PFSK-1 (cell line): ENCODE results near the gene IRX4.

Experiments used
- POLR2AphosphoS5 ChIP-seq: IDR thresholded peaks from 2 replicates; pipeline ENCODE4 v1.6.1; 2012; ENCODE audit warnings: low read depth, mild to moderate bottlenecking, control low read depth, low read length, moderate library complexity
- REST ChIP-seq, 2 experiments: IDR thresholded peaks; 2 replicates each; pipeline versions ENCODE4 v1.6.1 to v1.8.0; 2011 to 2012; ENCODE audit warnings: low read depth in 2 of 2, low read length in 2 of 2, control low read depth in 1 of 2, inconsistent platforms in 1 of 2, mild to moderate bottlenecking in 1 of 2, moderate library complexity in 1 of 2; ENCODE audit not compliant: insufficient read depth in 1 of 2
- SIN3A ChIP-seq: IDR thresholded peaks from 2 replicates; pipeline ENCODE4 v1.6.1; 2012; ENCODE audit warnings: mild to moderate bottlenecking, low read length, moderate library complexity, borderline replicate concordance; ENCODE audit not compliant: insufficient read depth
- TAF1 ChIP-seq: IDR thresholded peaks from 2 replicates; pipeline ENCODE4 v1.6.1; 2012; ENCODE audit warnings: low read length, control low read depth, borderline replicate concordance; ENCODE audit not compliant: insufficient read depth

GRCh38 chr5:1853531-1853930 is 29.2 kb downstream of the IRX4 start:
- TF ChIP-seq POLR2AphosphoS5 (no peak), REST (IDR thresholded peaks at IDR 0.05; ENCODE audit: insufficient read depth in 1 of 2, low read depth in 2 of 2, low read length in 2 of 2) (no peak), TAF1 (no peak), SIN3A (no peak)
